ENCODE data around the gene ASNSD1. TPM values are rescaled to one million over a fixed set of nuclear protein-coding genes. Genes with fewer than 3 reads are reported as not detected.

ASNSD1 gene
- total RNA-seq, 1 experiment from 2014 or later = 14.8 TPM

GRCh38 chr2:189657867-189658266 is 3.4 kb upstream of the ASNSD1 start:
- ChIA-PET POLR2A (ENCODE audit: unreplicated experiment) (no interaction called here), CTCF (no interaction called here)
- H3K27ac ChIP-seq = no peak overlapping the region
- no peaks in the 10 kb centered on the region for H3F3A ChIP-seq (ENCODE audit: insufficient read depth, low read depth)
- H3K4me2 ChIP-seq = no peak overlapping the region
- intact Hi-C loops (cut with micrococcal nuclease; ENCODE audit: unreplicated experiment) = no loop called here
- no peak for DNase-seq
- no peak overlapping the region for H2AFZ ChIP-seq
- H3K9me3 ChIP-seq (ENCODE audit: insufficient read depth, low read depth) = no peaks in the 10 kb centered on the region
- H3K79me2 ChIP-seq (ENCODE audit: low read depth) = peaks cover 15% of the 10 kb centered on the region
- TF ChIP-seq EZH2 (IDR thresholded peaks at IDR 0.05; ENCODE audit: low read depth) = no peak
- TF ChIP-seq, protein P1, sequence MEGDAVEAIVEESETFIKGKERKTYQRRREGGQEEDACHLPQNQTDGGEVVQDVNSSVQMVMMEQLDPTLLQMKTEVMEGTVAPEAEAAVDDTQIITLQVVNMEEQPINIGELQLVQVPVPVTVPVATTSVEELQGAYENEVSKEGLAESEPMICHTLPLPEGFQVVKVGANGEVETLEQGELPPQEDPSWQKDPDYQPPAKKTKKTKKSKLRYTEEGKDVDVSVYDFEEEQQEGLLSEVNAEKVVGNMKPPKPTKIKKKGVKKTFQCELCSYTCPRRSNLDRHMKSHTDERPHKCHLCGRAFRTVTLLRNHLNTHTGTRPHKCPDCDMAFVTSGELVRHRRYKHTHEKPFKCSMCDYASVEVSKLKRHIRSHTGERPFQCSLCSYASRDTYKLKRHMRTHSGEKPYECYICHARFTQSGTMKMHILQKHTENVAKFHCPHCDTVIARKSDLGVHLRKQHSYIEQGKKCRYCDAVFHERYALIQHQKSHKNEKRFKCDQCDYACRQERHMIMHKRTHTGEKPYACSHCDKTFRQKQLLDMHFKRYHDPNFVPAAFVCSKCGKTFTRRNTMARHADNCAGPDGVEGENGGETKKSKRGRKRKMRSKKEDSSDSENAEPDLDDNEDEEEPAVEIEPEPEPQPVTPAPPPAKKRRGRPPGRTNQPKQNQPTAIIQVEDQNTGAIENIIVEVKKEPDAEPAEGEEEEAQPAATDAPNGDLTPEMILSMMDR (conservative IDR thresholded peaks at IDR 0.05) = no peak
- no peaks in the 10 kb centered on the region; the same call in 1 of the 2 replicates for H4K20me1 ChIP-seq (ENCODE audit: insufficient read depth)
- peaks cover 21% of the 10 kb centered on the region for H3K4me1 ChIP-seq (replicated peaks; ENCODE audit: insufficient read depth)
- H3K9me2 ChIP-seq (ENCODE audit: insufficient read depth) = no peaks in the 10 kb centered on the region
- H3K27me3 ChIP-seq (ENCODE audit: insufficient read depth, low read depth) = no peaks in the 10 kb centered on the region
- no peaks in the 10 kb centered on the region for H3K36me3 ChIP-seq (ENCODE audit: low read depth)
- no TSS peak for BruUV-seq (replicated peaks)
- no peak overlapping the region for H3K4me3 ChIP-seq

- ChIA-PET CTCF (no interaction called here), POLR2A (ENCODE audit: unreplicated experiment) (interaction anchor here (0.7 kb wide), 1 partner anchor 391 kb away, joined by 3 read pairs; no protein-coding TSS in a partner anchor)
- no TSS peak for BruUV-seq (replicated peaks)
- no peaks in the 10 kb centered on the region; the same call in 1 of the 2 replicates for H4K20me1 ChIP-seq (ENCODE audit: insufficient read depth)
- H3K9me3 ChIP-seq (ENCODE audit: insufficient read depth, low read depth) = no peaks in the 10 kb centered on the region
- H3F3A ChIP-seq (ENCODE audit: insufficient read depth, low read depth) = no peaks in the 10 kb centered on the region
- H3K4me2 ChIP-seq = peak overlapping the region; percentile 53; the same call in 1 of the 2 replicates
- no peaks in the 10 kb centered on the region for H3K36me3 ChIP-seq (ENCODE audit: low read depth)
- no peak overlapping the region for H3K4me3 ChIP-seq
- H3K79me2 ChIP-seq (ENCODE audit: low read depth) = peaks cover 18% of the 10 kb centered on the region
- no peaks in the 10 kb centered on the region for H3K27me3 ChIP-seq (ENCODE audit: insufficient read depth, low read depth)
- no peak overlapping the region for H2AFZ ChIP-seq
- DNase-seq = no peak
- intact Hi-C loops (cut with micrococcal nuclease; ENCODE audit: unreplicated experiment) = no loop called here
- no peak overlapping the region for H3K27ac ChIP-seq
- no peak for TF ChIP-seq EZH2 (IDR thresholded peaks at IDR 0.05; ENCODE audit: low read depth)
- H3K9me2 ChIP-seq (ENCODE audit: insufficient read depth) = no peaks in the 10 kb centered on the region
- peaks cover 21% of the 10 kb centered on the region for H3K4me1 ChIP-seq (replicated peaks; ENCODE audit: insufficient read depth)
Measured at GRCh38 chr2:189658306-189659212, 2.7 kb upstream of the ASNSD1 start.

DNA sequence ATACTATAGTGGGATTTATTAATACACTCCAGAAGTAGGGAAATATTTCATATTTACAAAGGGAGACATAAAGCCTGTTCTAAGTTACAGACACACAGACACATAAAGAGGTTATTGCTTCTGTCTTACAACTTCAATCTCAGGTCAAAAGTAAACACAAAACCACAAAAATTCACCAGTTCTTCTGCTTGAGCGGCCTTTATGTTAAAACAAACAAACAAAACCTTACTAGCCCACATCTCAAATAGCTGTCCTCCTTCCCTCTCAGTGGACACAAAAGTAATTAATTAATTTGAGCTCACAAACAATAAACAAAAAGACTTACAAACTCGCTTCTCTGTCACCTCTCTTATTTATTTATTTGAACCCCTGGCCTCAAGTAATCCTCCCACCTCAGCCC is 1.5 kb upstream of the ASNSD1 start:
- no peaks in the 10 kb centered on the region for H3F3A ChIP-seq (ENCODE audit: insufficient read depth, low read depth)
- no peaks in the 10 kb centered on the region for H3K36me3 ChIP-seq (ENCODE audit: low read depth)
- peak overlapping the region; percentile 53 for H3K4me2 ChIP-seq
- H3K79me2 ChIP-seq (ENCODE audit: low read depth) = peaks cover 19% of the 10 kb centered on the region
- H3K9me2 ChIP-seq (ENCODE audit: insufficient read depth) = no peaks in the 10 kb centered on the region
- H4K20me1 ChIP-seq (ENCODE audit: insufficient read depth) = no peaks in the 10 kb centered on the region; the same call in 1 of the 2 replicates
- H3K4me1 ChIP-seq (replicated peaks; ENCODE audit: insufficient read depth) = peaks cover 21% of the 10 kb centered on the region
- no peak overlapping the region for H2AFZ ChIP-seq
- CTCF ChIA-PET = no interaction called here
- peak in 1 of 2 experiments; percentile 69 for DNase-seq
- H3K4me3 ChIP-seq = no peak overlapping the region
- no peaks in the 10 kb centered on the region for H3K9me3 ChIP-seq (ENCODE audit: insufficient read depth, low read depth)
- no peak for TF ChIP-seq EZH2 (IDR thresholded peaks at IDR 0.05; ENCODE audit: low read depth)
- TF ChIP-seq, protein P1 (conservative IDR thresholded peaks at IDR 0.05) = no peak
- no TSS peak for BruUV-seq (replicated peaks)
- no peaks in the 10 kb centered on the region for H3K27me3 ChIP-seq (ENCODE audit: insufficient read depth, low read depth)
- POLR2A ChIA-PET (ENCODE audit: unreplicated experiment) = interaction anchor here (0.6 kb wide), 1 partner anchor 116 kb away, joined by 3 read pairs; no protein-coding TSS in a partner anchor
- intact Hi-C loops (cut with micrococcal nuclease; ENCODE audit: unreplicated experiment) = no loop called here
- H3K27ac ChIP-seq = no peak overlapping the region

Measured in PC-9 (cell line).